ENCODE data around the gene SCARB1. TPM values are rescaled to one million over a fixed set of nuclear protein-coding genes. Genes with fewer than 3 reads are reported as not detected.

The SCARB1 gene
- total RNA-seq, 8 experiments from 2014 or later: 7.9 to 129 (median 15.1) TPM

- Histone ChIP-seq H3K4me3 (no peak overlapping the region), H3K27ac (peak overlapping the region; percentile 82 to 85), H3K4me1 (replicated peaks in 1 of 2) (peaks cover 20 to 28% of the 10 kb centered on the region in 2 donors)
- WGBS, 10 experiments: 0 to 100% (median 94%) methylated on average over 1 to 10 of the region's 10 CpGs; no CpG with 5 or more reads in 1 of the 10 experiments
- in situ Hi-C loops (cut with MboI; ENCODE audit: low pct_unique_long_range_greater_than_20kb in 2 of 9, low sequenced_read_pairs in 9 of 9, unreplicated experiment in 9 of 9): loop anchor here in 2 of 9 experiments (25.0 kb wide), 2 partner anchors 166 to 191 kb away; partner anchors contain the start of gene NCOR2 (in 1 of the 2)
- no peak for ATAC-seq (replicated peaks in 6 of 8)
Measured at GRCh38 chr12:124727922-124728321, 135.7 kb downstream of the SCARB1 start.

GRCh38 chr12:124727264-124727800 lies 136.3 kb downstream of the SCARB1 start:
- peak; percentile 62 to 96 (median 92) for ATAC-seq (replicated peaks in 6 of 8)
- peaks cover 16 to 22% of the 10 kb centered on the region in 2 donors for H3K4me1 ChIP-seq (replicated peaks in 1 of 2)
- peak overlapping the region; percentile 82 to 85 for H3K27ac ChIP-seq
- H3K4me3 ChIP-seq: no peak overlapping the region
- in situ Hi-C loops (cut with MboI; ENCODE audit: low pct_unique_long_range_greater_than_20kb in 2 of 9, low sequenced_read_pairs in 9 of 9, unreplicated experiment in 9 of 9): loop anchor here in 2 of 9 experiments (25.0 kb wide), 2 partner anchors 165 to 190 kb away; partner anchors contain the start of gene NCOR2 (in 1 of the 2)
- WGBS, 10 experiments: 2 to 79% (median 47%) methylated on average over 1 to 11 of the region's 18 CpGs; no CpG with 5 or more reads in 2 of the 10 experiments

Other genes with a start within 250 kb of the SCARB1 start
- gene UBC, start 50.8 kb upstream of the SCARB1 start, total RNA-seq: 1,000 to 10,000 TPM in 5 of 8 experiments, 100 to 1,000 TPM in 3; 779 to 1,904 (median 1,306) TPM
- 10 to 100 TPM in 4 of 8 experiments, 1 to 10 TPM in 4; 5.0 to 32.4 (median 11.0) TPM for gene DHX37, start 125.3 kb upstream of the SCARB1 start, total RNA-seq
- 10 to 100 TPM in 2 of 8 experiments, 1 to 10 TPM in 6; 2.4 to 16.0 (median 4.2) TPM for gene BRI3BP, start 129.8 kb upstream of the SCARB1 start, total RNA-seq
- 10 to 100 TPM; 12.0 to 38.3 (median 15.8) TPM for gene AACS, start 201.6 kb upstream of the SCARB1 start, total RNA-seq